SU-DHL-6 (cell line): ENCODE measurements around the gene MTRR.
A peak's percentile ranks its signal among the peaks of the same experiment; 100 is the strongest.

Source experiments
- H2AFZ ChIP-seq: fragments of 200-600 bp; sonication (generic); 2 replicates; pipeline ENCODE4 v1.6.1; 2014; ENCODE audit warnings: low read depth, mild to moderate bottlenecking, moderate library complexity, mixed read lengths, antibody characterized with exemption, low read length; ENCODE audit not compliant: severe bottlenecking
- H3F3A ChIP-seq: fragments of 200-600 bp; shearing (Covaris generic); 2 replicates; pipeline ENCODE4 v1.6.0; 2016; ENCODE audit warnings: antibody characterized with exemption, mild to moderate bottlenecking; ENCODE audit not compliant: insufficient read depth
- H3K27ac ChIP-seq: fragments of 200-600 bp; sonication (generic); 2 replicates; pipeline ENCODE4 v1.5.1; 2016; ENCODE audit warnings: low read depth, mild to moderate bottlenecking, low read length, moderate library complexity, mixed read lengths
- H3K27me3 ChIP-seq: fragments of 200-600 bp; sonication (generic), shearing (Covaris generic); 2 replicates; pipeline ENCODE4 v1.6.0; 2014; ENCODE audit warnings: mild to moderate bottlenecking, low read length
- H3K36me3 ChIP-seq: fragments of 200-600 bp; sonication (generic); 2 replicates; pipeline ENCODE4 v1.6.1; 2014; ENCODE audit warnings: mild to moderate bottlenecking, low read length, mixed read lengths
- H3K4me2 ChIP-seq: fragments of 300-600, 200-600 bp; shearing (Covaris generic), sonication (generic); 2 replicates; pipeline ENCODE4 v1.6.0; 2014; ENCODE audit warnings: low read length, low read depth, mild to moderate bottlenecking; ENCODE audit not compliant: poor library complexity, severe bottlenecking
- H3K4me3 ChIP-seq: fragments of 200-600 bp; sonication (generic); 2 replicates; pipeline ENCODE4 v1.5.1; 2014; ENCODE audit warnings: antibody characterized with exemption, low read length, mild to moderate bottlenecking, mixed read lengths; ENCODE audit not compliant: insufficient read depth, poor library complexity, severe bottlenecking
- H3K79me2 ChIP-seq: fragments of 200-600 bp; sonication (generic); 2 replicates; pipeline ENCODE4 v1.6.1; 2014; ENCODE audit warnings: mild to moderate bottlenecking, low read length, moderate library complexity; ENCODE audit not compliant: insufficient read depth
- H3K9ac ChIP-seq: fragments of 200-600 bp; sonication (generic); 2 replicates; pipeline ENCODE4 v1.7.0; 2014; ENCODE audit warnings: mild to moderate bottlenecking, low read length
- H3K9me2 ChIP-seq: fragments of 200-600 bp; sonication (generic); replicated peaks from 2 replicates; pipeline ENCODE4 v1.6.1; 2014; ENCODE audit warnings: low read length; ENCODE audit not compliant: insufficient read depth
- H3K9me3 ChIP-seq: fragments of 200-600 bp; sonication (generic); 2 replicates; pipeline ENCODE4 v1.6.1; 2014; ENCODE audit warnings: low read length, mixed read lengths; ENCODE audit not compliant: insufficient read depth
- H4K20me1 ChIP-seq: fragments of 200-600 bp; sonication (generic); 2 replicates; pipeline ENCODE4 v1.6.1; 2014; ENCODE audit warnings: low read depth, mild to moderate bottlenecking, antibody characterized with exemption, low read length, moderate library complexity, mixed read lengths
- CTCF ChIP-seq: fragments of 200-600 bp; sonication (generic); IDR thresholded peaks from one replicate; pipeline ENCODE4 v1.5.1; 2017; ENCODE audit warnings: antibody characterized with exemption, mild to moderate bottlenecking, low read length, moderate library complexity; ENCODE audit not compliant: insufficient read depth, poor library complexity, severe bottlenecking
- EZH2phosphoT487 ChIP-seq: fragments of 200-600 bp; sonication (generic), shearing (Covaris generic); conservative IDR thresholded peaks from 2 replicates; pipeline ENCODE4 v1.6.1; 2018; ENCODE audit warnings: mild to moderate bottlenecking, antibody characterized with exemption, low read length, moderate library complexity, mixed read lengths

The MTRR gene

GRCh38 chr5:7884491-7885267 is 15.7 kb downstream of the MTRR start:
- H3K79me2 ChIP-seq: 0 out of 2 replicates have a peak, but pooled peaks cover 5% of the 10 kb centered on the region
- H3F3A ChIP-seq: no peaks in the 10 kb centered on the region
- no peak overlapping the region for H2AFZ ChIP-seq
- no peak for TF ChIP-seq CTCF
- TF ChIP-seq EZH2phosphoT487: no peak
- no peaks in the 10 kb centered on the region for H3K9me2 ChIP-seq
- H3K9ac ChIP-seq: no peak overlapping the region
- no peaks in the 10 kb centered on the region for H3K9me3 ChIP-seq
- no peak overlapping the region for H3K27ac ChIP-seq
- no peak overlapping the region for H3K4me3 ChIP-seq
- H4K20me1 ChIP-seq: no peaks in the 10 kb centered on the region
- no peaks in the 10 kb centered on the region for H3K27me3 ChIP-seq
- H3K36me3 ChIP-seq: peaks cover 48% of the 10 kb centered on the region; the same call in 1 of the 2 replicates
- no peak overlapping the region for H3K4me2 ChIP-seq

GRCh38 chr5:7886849-7887475 is 18.0 kb downstream of the MTRR start:
- Histone ChIP-seq H3K79me2 (no peaks in the 10 kb centered on the region), H3K9ac (no peak overlapping the region), H4K20me1 (no peaks in the 10 kb centered on the region), H3K9me3 (no peaks in the 10 kb centered on the region), H2AFZ (no peak overlapping the region), H3K27ac (no peak overlapping the region), H3K4me3 (no peak overlapping the region), H3K27me3 (no peaks in the 10 kb centered on the region), H3K36me3 (peaks cover 55% of the 10 kb centered on the region; the same call in 1 of the 2 replicates), H3F3A (no peaks in the 10 kb centered on the region), H3K4me2 (no peak overlapping the region), H3K9me2 (no peaks in the 10 kb centered on the region)
- peak; percentile 46 for TF ChIP-seq CTCF
- TF ChIP-seq EZH2phosphoT487: no peak

- H3K9ac ChIP-seq: no peak overlapping the region
- peaks cover 64% of the 10 kb centered on the region; the same call in 1 of the 2 replicates for H3K36me3 ChIP-seq
- no peaks in the 10 kb centered on the region for H3K9me2 ChIP-seq
- H3K27ac ChIP-seq: no peak overlapping the region
- no peaks in the 10 kb centered on the region for H3K79me2 ChIP-seq
- H3K4me3 ChIP-seq: no peak overlapping the region
- no peak overlapping the region for H2AFZ ChIP-seq
- H3K27me3 ChIP-seq: no peaks in the 10 kb centered on the region
- H3F3A ChIP-seq: no peaks in the 10 kb centered on the region
- TF ChIP-seq EZH2phosphoT487 (no peak), CTCF (no peak)
- no peak overlapping the region for H3K4me2 ChIP-seq
- no peaks in the 10 kb centered on the region for H4K20me1 ChIP-seq
- no peaks in the 10 kb centered on the region for H3K9me3 ChIP-seq
Measured at GRCh38 chr5:7888901-7889300, 20.0 kb downstream of the MTRR start.
